Lower lobe of right lung (tissue), 2 donors: Measurements from ENCODE around the gene CASS4. TPM values are rescaled to one million over a fixed set of nuclear protein-coding genes. Genes with fewer than 3 reads are reported as not detected.

Source experiments
- ATAC-seq, 2 donors: fragments of 200-7000 bp; cut with Tn5 transposase; one replicate each; pipeline ENCODE4 v1.9.1; 2020 to 2022; ENCODE audit warnings: mild to moderate bottlenecking in 2 of 2, moderate library complexity in 2 of 2
- DNase-seq: peaks from one replicate; pipeline ENCODE4 v3.0.0-alpha.2; 2020
- H3K27ac ChIP-seq: fragments of 200-600 bp; one replicate; pipeline ENCODE4 v1.8.0; 2022
- H3K27me3 ChIP-seq: fragments of 200-600 bp; one replicate; pipeline ENCODE4 v1.8.0; 2022; ENCODE audit warnings: low read depth
- H3K36me3 ChIP-seq: fragments of 200-600 bp; one replicate; pipeline ENCODE4 v1.8.0; 2022; ENCODE audit warnings: mild to moderate bottlenecking
- H3K4me1 ChIP-seq: fragments of 200-600 bp; one replicate; pipeline ENCODE4 v1.8.0; 2022
- H3K4me3 ChIP-seq: fragments of 200-600 bp; one replicate; pipeline ENCODE4 v1.8.0; 2022; ENCODE audit warnings: mild to moderate bottlenecking
- H3K9me3 ChIP-seq: fragments of 200-600 bp; one replicate; pipeline ENCODE4 v1.8.0; 2022
- intact Hi-C: fragments of 100-400 bp; cut with DNase I; formaldehyde crosslinking; loops from one replicate; pipeline ENCODE4 v1.11.0; 2022
- total RNA-seq: library from RNA; stranded (reverse); fragmentation: NEBNext Ultra II Directional; extraction: Animal tissue kit (Norgen Biotek cat#: 25700); gene quantifications from one replicate; pipeline ENCODE4 v1.2.1, GENCODE V29; 2021
- TF ChIP-seq, protein P1 (sequence below): fragments of 200-600 bp; IDR thresholded peaks from one replicate; pipeline ENCODE4 v1.8.0; 2022; ENCODE audit warnings: antibody characterized with exemption, mild to moderate bottlenecking
- donor health status: DM: no; HTN: yes; CAD: no; lungs with severe emphysema.

Gene CASS4
- total RNA-seq, 1 donor from 2014 or later = 23.9 TPM

DNA sequence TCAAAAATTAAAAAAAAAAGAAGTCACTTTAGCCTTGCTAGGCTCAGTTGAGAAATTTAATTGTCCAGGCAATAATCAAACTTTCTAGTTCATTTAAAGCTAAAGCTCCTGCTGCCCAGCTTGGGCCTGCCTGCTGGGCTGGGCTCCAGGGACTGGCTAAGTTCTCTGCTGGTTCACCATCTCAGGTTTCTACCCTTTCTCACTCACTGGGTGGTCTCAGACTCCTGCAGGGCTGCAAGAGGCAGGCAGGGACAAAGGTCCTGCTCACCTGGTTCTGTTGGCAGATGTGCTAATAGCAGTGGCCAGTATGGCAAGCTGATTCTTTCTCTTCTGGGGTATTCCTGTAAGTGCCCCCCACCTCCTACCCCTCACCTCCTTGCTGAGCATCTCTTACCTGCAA, 35.2 kb downstream of the CASS4 start:
- no peak overlapping the region for H3K27ac ChIP-seq
- intact Hi-C loops = no loop called here
- TF ChIP-seq, protein P1, sequence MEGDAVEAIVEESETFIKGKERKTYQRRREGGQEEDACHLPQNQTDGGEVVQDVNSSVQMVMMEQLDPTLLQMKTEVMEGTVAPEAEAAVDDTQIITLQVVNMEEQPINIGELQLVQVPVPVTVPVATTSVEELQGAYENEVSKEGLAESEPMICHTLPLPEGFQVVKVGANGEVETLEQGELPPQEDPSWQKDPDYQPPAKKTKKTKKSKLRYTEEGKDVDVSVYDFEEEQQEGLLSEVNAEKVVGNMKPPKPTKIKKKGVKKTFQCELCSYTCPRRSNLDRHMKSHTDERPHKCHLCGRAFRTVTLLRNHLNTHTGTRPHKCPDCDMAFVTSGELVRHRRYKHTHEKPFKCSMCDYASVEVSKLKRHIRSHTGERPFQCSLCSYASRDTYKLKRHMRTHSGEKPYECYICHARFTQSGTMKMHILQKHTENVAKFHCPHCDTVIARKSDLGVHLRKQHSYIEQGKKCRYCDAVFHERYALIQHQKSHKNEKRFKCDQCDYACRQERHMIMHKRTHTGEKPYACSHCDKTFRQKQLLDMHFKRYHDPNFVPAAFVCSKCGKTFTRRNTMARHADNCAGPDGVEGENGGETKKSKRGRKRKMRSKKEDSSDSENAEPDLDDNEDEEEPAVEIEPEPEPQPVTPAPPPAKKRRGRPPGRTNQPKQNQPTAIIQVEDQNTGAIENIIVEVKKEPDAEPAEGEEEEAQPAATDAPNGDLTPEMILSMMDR = no peak
- peaks cover under 1% of the 10 kb centered on the region for H3K4me1 ChIP-seq
- DNase-seq (no peak), ATAC-seq (no peak)
- no peaks in the 10 kb centered on the region for H3K9me3 ChIP-seq
- H3K27me3 ChIP-seq = peaks cover 7% of the 10 kb centered on the region
- H3K36me3 ChIP-seq = peaks cover 7% of the 10 kb centered on the region
- no peak overlapping the region for H3K4me3 ChIP-seq

DNA sequence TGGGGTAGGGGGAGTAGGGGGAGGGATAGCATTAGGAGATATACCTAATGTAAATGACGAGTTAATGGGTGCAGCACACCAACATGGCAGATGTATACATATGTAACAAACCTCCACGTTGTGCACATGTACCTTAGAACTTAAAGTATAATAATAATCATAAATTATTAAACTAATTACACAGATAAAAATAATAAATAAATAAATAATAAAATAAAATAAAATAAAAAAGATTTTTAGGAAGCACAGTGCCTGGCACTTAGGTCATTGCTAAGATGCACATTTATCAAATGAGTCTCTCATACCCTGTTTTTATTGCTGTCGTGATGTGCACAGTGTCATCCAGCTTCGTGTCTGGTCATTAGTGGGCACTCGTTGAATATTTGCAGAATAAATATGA, 37.4 kb downstream of the CASS4 start:
- no peak for ATAC-seq
- H3K9me3 ChIP-seq = no peaks in the 10 kb centered on the region
- no peak for DNase-seq
- peaks cover 14% of the 10 kb centered on the region for H3K36me3 ChIP-seq
- no peak overlapping the region for H3K27ac ChIP-seq
- TF ChIP-seq, protein P1 = no peak
- H3K4me1 ChIP-seq = no peaks in the 10 kb centered on the region
- peaks cover 3% of the 10 kb centered on the region for H3K27me3 ChIP-seq
- intact Hi-C loops = no loop called here
- no peak overlapping the region for H3K4me3 ChIP-seq

DNA sequence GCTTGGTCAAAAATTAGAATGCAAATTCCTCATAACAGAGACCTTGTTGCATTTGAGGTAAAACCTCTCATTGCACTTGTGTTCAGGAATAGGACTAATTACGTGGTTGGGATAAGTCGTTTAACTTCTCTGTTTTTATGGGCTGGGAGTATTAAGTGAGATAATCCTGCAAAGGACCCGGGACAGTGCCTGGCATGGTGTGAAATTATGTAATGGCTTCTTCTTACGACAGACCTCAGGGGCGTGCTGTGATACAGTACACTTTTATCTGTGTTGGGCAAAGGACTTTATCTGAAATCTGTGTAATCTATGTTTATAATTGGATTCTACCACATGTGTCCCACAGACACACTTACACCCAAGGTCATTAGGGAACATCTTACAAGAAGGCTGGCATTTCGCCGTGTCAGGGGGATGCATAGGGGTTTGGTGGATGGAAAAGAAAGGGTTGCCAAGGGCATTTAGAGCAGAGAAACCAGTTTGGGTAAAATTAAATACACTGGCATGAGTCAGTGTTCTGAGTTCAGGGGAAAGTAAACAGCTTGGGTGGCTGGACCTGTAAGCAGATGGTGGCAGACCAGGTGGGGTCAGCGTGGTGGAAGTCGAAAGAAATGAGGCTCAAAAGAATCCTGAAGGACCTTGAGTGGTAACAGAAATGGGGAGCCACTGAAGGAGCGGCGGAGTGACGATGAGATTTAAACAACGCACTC, 39.2 kb downstream of the CASS4 start:
- no peak for ATAC-seq
- intact Hi-C loops = no loop called here
- Histone ChIP-seq H3K27me3 (no peaks in the 10 kb centered on the region), H3K27ac (no peak overlapping the region), H3K4me3 (no peak overlapping the region), H3K36me3 (peaks cover 8% of the 10 kb centered on the region), H3K9me3 (no peaks in the 10 kb centered on the region), H3K4me1 (no peaks in the 10 kb centered on the region)
- TF ChIP-seq, protein P1 = no peak
- no peak for DNase-seq

DNA sequence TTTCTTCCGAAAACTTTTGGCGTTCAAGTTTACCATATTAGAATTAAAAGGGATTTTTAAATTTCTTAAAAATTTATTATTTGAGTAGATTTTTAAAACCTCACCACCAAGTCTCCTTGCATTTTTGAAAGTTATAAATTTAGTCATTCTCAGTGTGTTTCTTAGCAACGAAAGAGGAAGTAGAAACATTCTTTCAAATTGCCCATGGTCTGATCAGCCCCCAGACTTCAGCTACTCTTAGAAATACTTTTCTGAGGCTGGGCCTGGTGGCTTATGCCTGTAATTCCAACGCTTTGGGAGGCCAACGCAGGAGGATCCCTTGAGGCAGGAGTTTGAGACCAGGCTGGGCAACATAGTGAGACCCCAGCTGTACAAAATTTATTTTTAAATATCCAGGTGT, 41.3 kb downstream of the CASS4 start:
- intact Hi-C loops = no loop called here
- H3K27ac ChIP-seq = no peak overlapping the region
- TF ChIP-seq, protein P1 = no peak
- peaks cover 11% of the 10 kb centered on the region for H3K36me3 ChIP-seq
- ATAC-seq (no peak), DNase-seq (no peak)
- no peaks in the 10 kb centered on the region for H3K27me3 ChIP-seq
- no peaks in the 10 kb centered on the region for H3K9me3 ChIP-seq
- no peak overlapping the region for H3K4me3 ChIP-seq
- no peaks in the 10 kb centered on the region for H3K4me1 ChIP-seq

DNA sequence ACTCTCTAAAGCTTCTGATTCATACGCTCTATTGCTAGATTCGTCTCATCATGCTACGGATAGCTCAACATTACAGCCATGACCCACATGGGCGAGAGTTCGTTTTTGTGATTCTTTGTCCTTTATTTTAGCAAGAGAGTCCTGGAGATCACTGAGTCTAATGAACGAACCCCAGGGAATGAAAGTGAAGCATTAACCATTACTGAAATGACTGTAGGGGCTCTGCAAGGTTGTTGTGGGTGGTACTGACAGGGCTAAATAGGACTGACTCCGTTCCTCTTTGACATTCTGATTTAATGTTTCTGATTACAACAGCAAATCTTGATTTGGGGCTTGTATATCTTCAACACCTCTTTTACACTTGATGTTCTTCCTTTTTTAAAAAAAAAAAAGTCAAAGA, 42.7 kb downstream of the CASS4 start:
- no peak overlapping the region for H3K4me3 ChIP-seq
- H3K9me3 ChIP-seq = no peaks in the 10 kb centered on the region
- H3K4me1 ChIP-seq = no peaks in the 10 kb centered on the region
- ATAC-seq (no peak), DNase-seq (no peak)
- H3K27me3 ChIP-seq = no peaks in the 10 kb centered on the region
- peaks cover 23% of the 10 kb centered on the region for H3K36me3 ChIP-seq
- intact Hi-C loops = no loop called here
- TF ChIP-seq, protein P1 = no peak
- no peak overlapping the region for H3K27ac ChIP-seq
